Kidney (tissue), 14 donors: ENCODE results near the gene CEMIP. TPM values are rescaled to one million over a fixed set of nuclear protein-coding genes. Genes with fewer than 3 reads are reported as not detected.

Experiments
- DNase-seq, 5 donors: peaks; one replicate each; pipeline ENCODE4 v3.0.0-alpha.2; 2013 to 2020
- FAIRE-seq: peaks from 2 replicates; lab custom pipeline; 2012; peaks lifted over from hg19 to GRCh38; lab: Jason Lieb, UNC
- H3K27ac ChIP-seq, 2 donors: one replicate each; pipeline ENCODE4 v1.7.0; 2013; ENCODE audit warnings: low read depth in 2 of 2, low read length in 2 of 2, inconsistent platforms in 1 of 2
- H3K27me3 ChIP-seq: one replicate; pipeline ENCODE4 v1.7.1; 2013; ENCODE audit warnings: low read length, inconsistent platforms; ENCODE audit not compliant: control insufficient read depth, insufficient read depth
- H3K36me3 ChIP-seq, 3 donors: one replicate each; pipeline versions ENCODE4 v1.7.0 to v1.7.1; 2013; ENCODE audit warnings: low read length in 3 of 3, control low read depth in 1 of 3, inconsistent platforms in 1 of 3; ENCODE audit not compliant: insufficient read depth in 3 of 3, control insufficient read depth in 2 of 3
- H3K4me1 ChIP-seq, 3 donors: one replicate each; pipeline versions ENCODE4 v1.7.0 to v1.7.1; 2013; ENCODE audit warnings: low read length in 3 of 3, inconsistent platforms in 1 of 3, low read depth in 1 of 3; ENCODE audit not compliant: control insufficient read depth in 2 of 3, insufficient read depth in 2 of 3
- H3K4me3 ChIP-seq, 3 donors: one replicate each; pipeline versions ENCODE4 v1.7.0 to v1.8.1; 2013; ENCODE audit warnings: low read length in 3 of 3, control low read depth in 1 of 3, inconsistent platforms in 1 of 3
- H3K9ac ChIP-seq, 3 donors: one replicate each; pipeline versions ENCODE4 v1.7.0 to v1.7.1; 2013; ENCODE audit warnings: low read length in 3 of 3, control low read depth in 1 of 3, inconsistent platforms in 1 of 3
- H3K9me3 ChIP-seq, 3 donors: one replicate each; pipeline versions ENCODE4 v1.7.0 to v1.7.1; 2013; ENCODE audit warnings: low read length in 3 of 3, control low read depth in 1 of 3, inconsistent platforms in 1 of 3; ENCODE audit not compliant: control insufficient read depth in 2 of 3, insufficient read depth in 1 of 3
- intact Hi-C: fragments of 100-400 bp; cut with DNase I; formaldehyde crosslinking; loops from one replicate; pipeline ENCODE4 v1.11.1; 2022
- polyA plus RNA-seq: library from polyadenylated mRNA; stranded (reverse); fragments of 350-450 nt; fragmentation: Illumina TruSeq; extraction: RNeasy Lipid Tissue Mini Kit (QIAGEN cat#74804); gene quantifications from one replicate; pipeline ENCODE4 v1.2.3, GENCODE V29; 2014; ENCODE audit warnings: low read depth, low replicate concordance; ENCODE audit not compliant: insufficient read depth
- total RNA-seq: library from RNA; stranded (reverse); fragmentation: NEBNext Ultra II Directional; extraction: Animal tissue kit (Norgen Biotek cat#: 25700); gene quantifications from one replicate; pipeline ENCODE4 v1.2.1, GENCODE V29; 2021
- TF ChIP-seq, protein P1 (sequence below): IDR thresholded peaks from 3 replicates; pipeline ENCODE4 v1.5.1; 2012; ENCODE audit warnings: mild to moderate bottlenecking, moderate library complexity, borderline replicate concordance; ENCODE audit not compliant: insufficient read depth; ENCODE audit errors: extremely low read depth
- donor health status: control.
- donor health status: control.
- donor health status: control.
- donor health status: control.
- donor health status: control.
- donor health status: DM: yes; HTN: yes; CAD: no.
- donor health status: Normal renal cell carcinoma (clear cell type).

The CEMIP gene
- total and polyA plus RNA-seq, 2 donors from 2014 or later, result 0.11 to 0.57 TPM

DNA sequence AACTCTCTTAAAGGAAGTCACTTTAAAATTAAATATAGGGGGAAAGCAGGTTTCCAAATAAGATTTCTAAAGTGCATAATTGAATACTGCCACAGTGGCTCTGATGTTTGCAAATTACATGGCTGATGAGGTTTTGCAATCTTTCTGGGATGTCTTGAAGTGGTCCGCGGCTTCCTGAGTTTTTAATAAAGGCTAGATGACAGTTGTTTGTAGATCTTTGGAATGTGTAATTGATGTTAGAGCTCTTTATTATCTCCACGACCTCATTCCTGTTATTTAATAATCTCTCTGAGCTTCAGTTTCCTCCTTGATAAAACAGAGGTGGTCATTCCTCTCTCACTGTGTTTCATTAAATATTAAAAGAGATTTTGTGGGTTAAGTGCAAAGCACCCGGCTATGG is 27.0 kb upstream of the CEMIP start:
- no peaks in the 10 kb centered on the region for H3K36me3 ChIP-seq
- H3K4me1 ChIP-seq, result peaks cover 0 to 3% (median 0%) of the 10 kb centered on the region in 3 donors
- H3K9me3 ChIP-seq, result no peaks in the 10 kb centered on the region
- H3K27ac ChIP-seq, result no peak overlapping the region
- no peak overlapping the region for H3K9ac ChIP-seq
- FAIRE-seq (no peak), DNase-seq (no peak)
- TF ChIP-seq, protein P1, sequence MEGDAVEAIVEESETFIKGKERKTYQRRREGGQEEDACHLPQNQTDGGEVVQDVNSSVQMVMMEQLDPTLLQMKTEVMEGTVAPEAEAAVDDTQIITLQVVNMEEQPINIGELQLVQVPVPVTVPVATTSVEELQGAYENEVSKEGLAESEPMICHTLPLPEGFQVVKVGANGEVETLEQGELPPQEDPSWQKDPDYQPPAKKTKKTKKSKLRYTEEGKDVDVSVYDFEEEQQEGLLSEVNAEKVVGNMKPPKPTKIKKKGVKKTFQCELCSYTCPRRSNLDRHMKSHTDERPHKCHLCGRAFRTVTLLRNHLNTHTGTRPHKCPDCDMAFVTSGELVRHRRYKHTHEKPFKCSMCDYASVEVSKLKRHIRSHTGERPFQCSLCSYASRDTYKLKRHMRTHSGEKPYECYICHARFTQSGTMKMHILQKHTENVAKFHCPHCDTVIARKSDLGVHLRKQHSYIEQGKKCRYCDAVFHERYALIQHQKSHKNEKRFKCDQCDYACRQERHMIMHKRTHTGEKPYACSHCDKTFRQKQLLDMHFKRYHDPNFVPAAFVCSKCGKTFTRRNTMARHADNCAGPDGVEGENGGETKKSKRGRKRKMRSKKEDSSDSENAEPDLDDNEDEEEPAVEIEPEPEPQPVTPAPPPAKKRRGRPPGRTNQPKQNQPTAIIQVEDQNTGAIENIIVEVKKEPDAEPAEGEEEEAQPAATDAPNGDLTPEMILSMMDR, result no peak
- no peak overlapping the region for H3K4me3 ChIP-seq
- H3K27me3 ChIP-seq, result no peaks in the 10 kb centered on the region
- intact Hi-C loops, result no loop called here

DNA sequence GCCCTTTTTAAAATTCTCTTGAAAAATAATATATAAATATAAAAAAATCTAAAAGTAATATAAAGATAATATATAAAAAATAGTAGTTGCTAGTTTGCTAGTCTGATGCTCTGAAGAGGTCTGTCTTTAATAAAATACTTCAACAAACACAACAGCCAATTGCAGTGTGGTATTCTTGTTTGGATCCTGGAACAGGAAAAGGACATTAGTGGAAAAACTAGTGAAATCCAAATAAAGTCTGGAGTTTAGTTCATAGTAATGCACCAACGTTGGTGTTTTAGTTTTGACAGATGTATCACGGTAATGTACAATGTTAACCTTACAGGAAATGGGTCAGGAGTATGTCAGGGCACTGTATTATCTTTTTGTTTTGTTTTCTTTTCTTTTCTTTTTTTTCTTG is 26.0 kb upstream of the CEMIP start:
- DNase-seq, result no peak
- no peak overlapping the region for H3K27ac ChIP-seq
- H3K4me1 ChIP-seq, result no peaks in the 10 kb centered on the region
- H3K27me3 ChIP-seq, result no peaks in the 10 kb centered on the region
- no peaks in the 10 kb centered on the region for H3K36me3 ChIP-seq
- FAIRE-seq, result no peak
- no peak overlapping the region for H3K4me3 ChIP-seq
- no peak overlapping the region for H3K9ac ChIP-seq
- intact Hi-C loops, result no loop called here
- H3K9me3 ChIP-seq, result no peaks in the 10 kb centered on the region
- TF ChIP-seq, protein P1, result no peak

DNA sequence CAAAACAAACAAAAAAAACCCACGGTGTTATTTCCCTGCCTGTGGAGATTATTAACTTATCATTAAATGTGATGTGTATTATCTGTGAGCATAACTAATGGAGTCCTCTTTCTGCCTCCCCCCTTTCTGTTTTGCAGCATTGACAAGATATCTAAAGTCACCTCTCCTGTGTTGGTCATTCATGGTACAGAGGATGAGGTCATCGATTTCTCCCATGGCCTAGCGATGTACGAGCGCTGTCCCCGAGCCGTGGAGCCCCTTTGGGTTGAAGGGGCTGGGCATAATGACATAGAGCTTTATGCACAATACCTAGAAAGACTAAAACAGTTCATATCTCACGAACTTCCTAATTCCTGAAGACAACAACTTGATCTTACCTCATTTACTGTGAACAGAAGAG is 25.2 kb upstream of the CEMIP start:
- intact Hi-C loops, result no loop called here
- Histone ChIP-seq H3K9me3 (no peaks in the 10 kb centered on the region), H3K4me1 (no peaks in the 10 kb centered on the region), H3K27ac (no peak overlapping the region), H3K36me3 (no peaks in the 10 kb centered on the region), H3K9ac (no peak overlapping the region), H3K4me3 (no peak overlapping the region), H3K27me3 (no peaks in the 10 kb centered on the region)
- TF ChIP-seq, protein P1, result no peak
- DNase-seq (no peak), FAIRE-seq (no peak)

DNA sequence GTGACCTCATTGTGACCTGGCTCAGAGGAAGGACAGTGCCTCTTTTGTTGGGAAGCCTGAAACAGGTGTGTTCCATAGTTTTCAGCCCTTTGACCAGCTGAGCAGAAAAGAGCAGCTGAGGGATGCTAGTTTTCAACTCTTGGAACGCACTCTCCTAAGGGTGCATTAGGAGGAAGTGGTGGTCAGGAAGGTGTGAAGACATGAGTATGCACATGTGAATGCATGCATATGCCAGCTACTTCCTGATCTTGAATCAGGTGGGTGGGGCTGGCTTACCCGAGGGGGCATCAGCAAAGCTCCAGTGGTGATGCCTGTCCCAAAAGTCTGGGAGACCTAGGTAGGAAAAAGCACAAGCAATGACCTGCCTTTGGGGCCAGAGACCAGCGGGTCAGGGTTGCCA is 23.3 kb upstream of the CEMIP start:
- FAIRE-seq (no peak), DNase-seq (no peak)
- Histone ChIP-seq H3K36me3 (no peaks in the 10 kb centered on the region), H3K4me3 (no peak overlapping the region), H3K4me1 (no peaks in the 10 kb centered on the region), H3K9me3 (no peaks in the 10 kb centered on the region), H3K27ac (no peak overlapping the region), H3K27me3 (no peaks in the 10 kb centered on the region), H3K9ac (no peak overlapping the region)
- intact Hi-C loops, result no loop called here
- TF ChIP-seq, protein P1, result no peak
